GM19035 (cell line): ENCODE results near the gene FGF2.
"Not testable (repeated sequence)": the region's sequence is repeated elsewhere in the genome, so short reads cannot be mapped to it uniquely, and the experiment has no call there.

ENCODE experiments used
- ATAC-seq: cut with Tn5 transposase; IDR thresholded peaks from one replicate; pipeline ENCODE4 v1.9.1; 2021; ENCODE audit not compliant: unreplicated experiment

FGF2 gene

GRCh38 chr4:122921300-122921699 lies 94.7 kb downstream of the FGF2 start:
- ATAC-seq, result no peak

DNA sequence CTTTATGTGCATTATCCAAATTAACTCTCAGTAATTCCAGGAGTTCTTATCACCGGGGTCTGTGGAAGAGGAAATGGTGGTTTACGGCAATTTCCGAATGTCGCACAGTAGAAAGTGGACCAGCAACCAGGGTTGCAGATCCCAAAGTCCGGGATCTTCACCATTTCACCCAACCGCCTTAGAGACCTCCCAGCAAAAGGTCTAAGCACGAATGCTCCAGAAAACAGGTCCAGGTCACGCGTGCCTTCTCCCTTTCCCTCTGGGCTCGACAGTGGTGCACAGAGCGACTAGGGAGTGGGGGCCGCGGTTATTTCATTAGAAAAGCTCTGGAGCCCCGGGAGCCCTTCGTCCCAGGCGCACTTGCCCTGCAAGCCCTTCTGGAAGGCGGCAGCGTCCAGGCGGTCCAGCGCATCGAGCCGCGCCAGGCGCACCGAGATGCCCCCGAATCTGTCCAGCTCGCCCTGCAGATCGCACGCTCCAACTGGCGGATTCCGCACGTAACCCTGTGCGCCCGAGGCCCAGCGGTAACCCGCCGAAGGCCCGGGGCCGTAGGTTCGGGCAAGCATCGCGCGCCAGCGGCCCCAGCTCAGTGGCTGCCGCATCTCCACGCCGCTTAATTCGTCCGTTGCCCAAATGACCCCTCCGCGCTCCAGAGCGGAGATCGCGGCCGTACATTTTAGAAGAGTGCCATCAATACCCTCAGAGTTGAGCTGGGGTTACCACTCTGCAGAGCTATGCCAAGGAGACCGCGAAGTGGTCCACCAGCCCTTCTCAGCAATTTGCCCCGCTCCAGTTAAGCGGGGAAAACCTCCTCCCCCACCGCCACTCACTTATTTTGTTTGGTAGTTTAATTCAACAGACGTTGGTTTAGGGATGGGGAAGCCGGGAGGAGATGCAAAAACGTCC lies 95.6 kb downstream of the FGF2 start, which contains the start of gene NUDT6:
NUDT6 (minus strand) TSS at position 627 of the 906 bp plus-strand sequence; CDS start at position 602, 25 bp downstream.
- ATAC-seq, result peak; percentile 84

- ATAC-seq, result peak; percentile 97
These were observed 96.4 kb downstream of the FGF2 start for GRCh38 chr4:122922877-122923511.

- no peak for ATAC-seq
These were observed 102.3 kb downstream of the FGF2 start for GRCh38 chr4:122928930-122929329.

GRCh38 chr4:122930862-122931261 lies 104.2 kb downstream of the FGF2 start:
- no peak for ATAC-seq

- no peak for ATAC-seq
These were observed 106.1 kb downstream of the FGF2 start for GRCh38 chr4:122932763-122933162.

GRCh38 chr4:122945136-122945535 lies 118.5 kb downstream of the FGF2 start:
- ATAC-seq, result not testable (repeated sequence)

GRCh38 chr4:122946142-122946541 lies 119.5 kb downstream of the FGF2 start:
- no peak for ATAC-seq
